Measurements from ENCODE around the gene POLR2L. TPM values are rescaled to one million over a fixed set of nuclear protein-coding genes. Genes with fewer than 3 reads are reported as not detected.

The POLR2L gene
- total and polyA plus RNA-seq, 2 donors (not counting 1 experiment from before 2014, with no cell fraction given), result 44.4 to 80.8 TPM

DNA sequence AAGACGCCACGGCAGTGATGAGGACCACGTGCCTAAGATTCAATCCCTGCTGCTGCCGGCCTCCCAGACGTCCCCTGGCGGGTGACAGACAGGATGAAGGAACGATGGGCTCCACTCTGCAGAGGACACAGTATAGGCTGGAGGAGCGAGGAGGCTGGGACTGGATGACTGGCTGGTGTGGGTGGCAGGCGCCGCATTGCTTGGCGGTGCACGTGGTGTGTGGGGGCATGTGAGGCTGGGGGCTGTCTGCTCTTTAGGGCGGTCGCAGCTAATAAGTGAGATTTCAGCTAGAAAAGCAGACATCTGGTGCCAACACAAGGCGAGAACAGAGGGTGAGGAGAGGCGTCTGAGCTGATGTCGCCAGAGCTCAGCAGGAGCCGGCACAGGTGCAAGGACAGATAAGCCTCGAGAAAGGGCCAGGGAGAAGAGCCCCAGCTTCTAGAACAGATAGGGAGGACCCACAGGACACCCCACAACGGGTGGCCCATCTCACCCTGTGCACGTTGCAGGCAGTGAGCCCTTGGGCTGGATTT, 33.5 kb upstream of the POLR2L start:
- Histone ChIP-seq H3K9me3 (ENCODE audit: control extremely low read depth in 1 of 3, control insufficient read depth in 2 of 3, insufficient read depth in 1 of 3, low read length in 2 of 3) (no peaks in the 10 kb centered on the region), H3K4me2 (replicated peaks; ENCODE audit: low read depth, low read length, poor library complexity, severe bottlenecking) (no peak overlapping the region), H3K27me3 (replicated peaks in 1 of 4; ENCODE audit: control extremely low read depth in 1 of 4, control insufficient read depth in 3 of 4, insufficient read depth in 4 of 4, low read length in 3 of 4) (no peaks in the 10 kb centered on the region), H3K79me2 (ENCODE audit: control insufficient read depth, insufficient read depth, low read length) (no peaks in the 10 kb centered on the region), H3K9ac (ENCODE audit: low read length) (no peak overlapping the region), H2AFZ (ENCODE audit: insufficient read depth, low read depth, low read length, poor library complexity, severe bottlenecking) (no peak overlapping the region), H3K4me1 (ENCODE audit: control insufficient read depth in 2 of 2, insufficient read depth in 2 of 2, low read length in 2 of 2) (no peaks in the 10 kb centered on the region), H3K27ac (ENCODE audit: low read length in 2 of 2) (no peak overlapping the region), H4K20me1 (ENCODE audit: control insufficient read depth, insufficient read depth, low read length, poor library complexity, severe bottlenecking) (no peaks in the 10 kb centered on the region), H3K36me3 (replicated peaks in 1 of 2; ENCODE audit: control extremely low read depth in 1 of 2, control insufficient read depth in 1 of 2, extremely low read depth in 1 of 2, insufficient read depth in 2 of 2, low read length in 1 of 2) (peaks cover 0 to 13% of the 10 kb centered on the region in 2 experiments), H3K4me3 (ENCODE audit: control extremely low read depth in 1 of 5, extremely low read depth in 1 of 5, insufficient read depth in 1 of 5, low read depth in 2 of 5, low read length in 4 of 5) (no peak overlapping the region)
- intact Hi-C loops (cut with micrococcal nuclease), result no loop called here
- ChIA-PET POLR2A (no interaction called here), CTCF (no interaction called here)
- TF ChIP-seq, protein P1, sequence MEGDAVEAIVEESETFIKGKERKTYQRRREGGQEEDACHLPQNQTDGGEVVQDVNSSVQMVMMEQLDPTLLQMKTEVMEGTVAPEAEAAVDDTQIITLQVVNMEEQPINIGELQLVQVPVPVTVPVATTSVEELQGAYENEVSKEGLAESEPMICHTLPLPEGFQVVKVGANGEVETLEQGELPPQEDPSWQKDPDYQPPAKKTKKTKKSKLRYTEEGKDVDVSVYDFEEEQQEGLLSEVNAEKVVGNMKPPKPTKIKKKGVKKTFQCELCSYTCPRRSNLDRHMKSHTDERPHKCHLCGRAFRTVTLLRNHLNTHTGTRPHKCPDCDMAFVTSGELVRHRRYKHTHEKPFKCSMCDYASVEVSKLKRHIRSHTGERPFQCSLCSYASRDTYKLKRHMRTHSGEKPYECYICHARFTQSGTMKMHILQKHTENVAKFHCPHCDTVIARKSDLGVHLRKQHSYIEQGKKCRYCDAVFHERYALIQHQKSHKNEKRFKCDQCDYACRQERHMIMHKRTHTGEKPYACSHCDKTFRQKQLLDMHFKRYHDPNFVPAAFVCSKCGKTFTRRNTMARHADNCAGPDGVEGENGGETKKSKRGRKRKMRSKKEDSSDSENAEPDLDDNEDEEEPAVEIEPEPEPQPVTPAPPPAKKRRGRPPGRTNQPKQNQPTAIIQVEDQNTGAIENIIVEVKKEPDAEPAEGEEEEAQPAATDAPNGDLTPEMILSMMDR (IDR thresholded peaks at IDR 0.05), result no peak
- TF ChIP-seq EZH2 (IDR thresholded peaks at IDR 0.05; ENCODE audit: borderline replicate concordance, insufficient read depth, low read depth, low read length, poor library complexity, severe bottlenecking), result no peak
- Mint-ChIP-seq H3K27me3 (no peaks in the 10 kb centered on the region), H3K4me1 (no peaks in the 10 kb centered on the region), H3K27ac (no peak overlapping the region), H3K9me3 (ENCODE audit: insufficient read depth) (no peaks in the 10 kb centered on the region), H3K4me3 (no peak overlapping the region)
- 95% methylated on average over 21 of the region's 21 CpGs for WGBS (ENCODE audit: insufficient coverage)
- no peak for DNase-seq
- no peak for ATAC-seq (ENCODE audit: low read depth)

DNA sequence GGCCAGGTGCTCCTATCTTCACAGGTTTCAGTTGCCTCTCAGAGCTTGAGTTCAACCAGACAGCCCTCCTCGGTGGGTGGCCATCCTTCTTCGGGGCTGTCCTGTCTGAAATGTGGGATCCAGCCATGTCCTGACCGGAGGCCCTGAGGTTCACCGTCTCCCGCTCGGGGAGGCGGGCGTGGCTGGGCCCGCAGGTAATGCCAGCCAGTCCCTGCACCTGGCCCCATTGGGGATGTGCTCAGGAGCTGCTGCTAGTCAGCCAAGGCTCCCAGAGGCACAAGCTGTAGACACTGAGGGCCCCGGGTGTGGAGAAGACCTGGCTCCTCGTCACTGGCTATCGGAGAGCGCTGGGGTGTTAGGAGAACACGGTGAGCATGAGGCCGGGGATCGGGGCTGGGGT, 32.9 kb upstream of the POLR2L start:
- Histone ChIP-seq H3K4me3 (ENCODE audit: control extremely low read depth in 1 of 5, extremely low read depth in 1 of 5, insufficient read depth in 1 of 5, low read depth in 2 of 5, low read length in 4 of 5) (no peak overlapping the region), H3K4me1 (ENCODE audit: control insufficient read depth in 2 of 2, insufficient read depth in 2 of 2, low read length in 2 of 2) (no peaks in the 10 kb centered on the region), H3K9me3 (ENCODE audit: control extremely low read depth in 1 of 3, control insufficient read depth in 2 of 3, insufficient read depth in 1 of 3, low read length in 2 of 3) (no peaks in the 10 kb centered on the region), H2AFZ (ENCODE audit: insufficient read depth, low read depth, low read length, poor library complexity, severe bottlenecking) (no peak overlapping the region), H3K27ac (ENCODE audit: low read length in 2 of 2) (no peak overlapping the region), H3K4me2 (replicated peaks; ENCODE audit: low read depth, low read length, poor library complexity, severe bottlenecking) (no peak overlapping the region), H3K79me2 (ENCODE audit: control insufficient read depth, insufficient read depth, low read length) (no peaks in the 10 kb centered on the region), H3K27me3 (replicated peaks in 1 of 4; ENCODE audit: control extremely low read depth in 1 of 4, control insufficient read depth in 3 of 4, insufficient read depth in 4 of 4, low read length in 3 of 4) (no peaks in the 10 kb centered on the region), H4K20me1 (ENCODE audit: control insufficient read depth, insufficient read depth, low read length, poor library complexity, severe bottlenecking) (no peaks in the 10 kb centered on the region), H3K9ac (ENCODE audit: low read length) (no peak overlapping the region), H3K36me3 (replicated peaks in 1 of 2; ENCODE audit: control extremely low read depth in 1 of 2, control insufficient read depth in 1 of 2, extremely low read depth in 1 of 2, insufficient read depth in 2 of 2, low read length in 1 of 2) (peaks cover 0 to 8% of the 10 kb centered on the region in 2 experiments)
- ATAC-seq (ENCODE audit: low read depth) (no peak), DNase-seq (no peak)
- ChIA-PET POLR2A (no interaction called here), CTCF (no interaction called here)
- intact Hi-C loops (cut with micrococcal nuclease), result no loop called here
- Mint-ChIP-seq H3K9me3 (ENCODE audit: insufficient read depth) (no peaks in the 10 kb centered on the region), H3K4me3 (no peak overlapping the region), H3K27ac (no peak overlapping the region), H3K4me1 (no peaks in the 10 kb centered on the region), H3K27me3 (no peaks in the 10 kb centered on the region)
- no peak for TF ChIP-seq EZH2 (IDR thresholded peaks at IDR 0.05; ENCODE audit: borderline replicate concordance, insufficient read depth, low read depth, low read length, poor library complexity, severe bottlenecking)
- TF ChIP-seq, protein P1 (IDR thresholded peaks at IDR 0.05), result no peak
- WGBS (ENCODE audit: insufficient coverage), result 98% methylated on average over 15 of the region's 16 CpGs
